NB4 (cell line): ENCODE data around the gene PITPNM3.

ENCODE experiments used
- CTCF ChIP-seq: IDR thresholded peaks from one replicate; pipeline ENCODE4 v1.5.1; 2012; ENCODE audit warnings: low read depth, low read length
- MAX ChIP-seq: IDR thresholded peaks from 2 replicates; pipeline ENCODE4 v1.6.1; 2011; ENCODE audit warnings: low read depth, low read length

- TF ChIP-seq MAX (no peak), CTCF (no peak)
Observed at GRCh38 chr17:6592173-6592572, 35.8 kb upstream of the PITPNM3 start.
